ENCODE data around the gene GP1BB.

GP1BB gene

DNA sequence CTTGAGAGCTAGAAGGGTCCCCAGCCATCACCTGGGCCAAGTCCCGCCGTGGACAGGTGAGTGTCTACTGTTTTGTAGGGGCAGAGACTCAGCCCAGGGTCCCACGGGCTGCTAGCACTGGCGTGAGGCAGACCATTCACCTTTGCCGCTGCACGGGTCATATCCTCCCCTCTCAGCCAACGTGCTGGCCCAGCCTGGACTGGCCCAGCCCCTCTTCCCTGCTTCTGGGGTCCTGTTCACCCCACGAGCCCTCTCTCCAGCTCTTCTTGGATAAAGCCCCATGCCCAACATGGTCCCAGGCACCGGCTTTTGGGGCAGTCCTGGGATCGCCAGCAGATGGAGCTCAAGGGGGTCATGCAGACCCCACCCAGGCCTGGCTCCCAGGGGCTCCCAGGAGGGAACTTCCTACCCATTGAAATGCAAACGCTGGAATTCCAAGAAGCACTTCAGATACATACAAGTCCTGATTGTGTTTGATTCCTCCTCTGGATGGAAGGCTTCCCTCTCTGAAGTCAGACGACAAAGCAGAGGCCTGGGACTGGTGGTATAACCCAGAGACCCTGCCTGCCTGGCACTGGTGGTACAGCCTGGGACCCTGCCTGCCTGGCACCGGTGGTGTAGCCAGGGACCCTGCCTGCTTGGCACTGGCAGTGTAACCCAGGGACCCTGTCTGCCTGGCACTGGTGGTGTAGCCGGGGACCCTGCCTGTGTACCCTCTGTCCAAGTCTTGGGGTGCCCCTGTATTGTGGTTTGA, 18.0 kb upstream of the GP1BB start:
- H3K27me3 Mint-ChIP-seq = peaks cover 3% of the 10 kb centered on the region
- H3K27ac Mint-ChIP-seq = no peak overlapping the region
- H3K4me3 Mint-ChIP-seq = no peak overlapping the region
- no peaks in the 10 kb centered on the region for H3K9me3 Mint-ChIP-seq
- no peaks in the 10 kb centered on the region for H3K4me1 Mint-ChIP-seq (ENCODE audit: low read depth)
- H3K36me3 Mint-ChIP-seq (ENCODE audit: low read depth) = no peaks in the 10 kb centered on the region

DNA sequence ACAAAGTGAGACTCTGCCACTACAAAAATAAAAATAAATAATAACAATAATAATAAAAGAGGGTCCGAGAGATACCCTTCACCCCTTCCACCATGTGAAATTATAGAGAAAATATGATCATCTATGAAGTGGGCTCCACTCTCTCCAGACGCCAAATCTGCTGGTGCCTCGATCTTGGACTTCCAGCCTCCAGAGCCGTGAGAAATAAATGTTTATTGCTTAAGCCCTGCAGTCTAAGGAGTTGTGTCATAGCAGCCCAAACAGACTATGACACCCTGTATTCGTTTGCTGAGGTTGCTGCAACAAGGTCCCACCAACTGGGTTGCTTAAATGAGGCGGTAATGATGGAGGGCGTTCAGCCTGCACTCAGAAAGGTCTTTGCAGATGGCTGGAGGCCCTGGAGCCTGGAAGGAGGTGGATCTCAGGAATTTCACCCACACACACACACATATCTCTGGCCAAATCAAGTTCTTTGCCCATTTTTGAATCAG, 16.6 kb upstream of the GP1BB start:
- no peaks in the 10 kb centered on the region for H3K9me3 Mint-ChIP-seq
- H3K27me3 Mint-ChIP-seq = no peaks in the 10 kb centered on the region

DNA sequence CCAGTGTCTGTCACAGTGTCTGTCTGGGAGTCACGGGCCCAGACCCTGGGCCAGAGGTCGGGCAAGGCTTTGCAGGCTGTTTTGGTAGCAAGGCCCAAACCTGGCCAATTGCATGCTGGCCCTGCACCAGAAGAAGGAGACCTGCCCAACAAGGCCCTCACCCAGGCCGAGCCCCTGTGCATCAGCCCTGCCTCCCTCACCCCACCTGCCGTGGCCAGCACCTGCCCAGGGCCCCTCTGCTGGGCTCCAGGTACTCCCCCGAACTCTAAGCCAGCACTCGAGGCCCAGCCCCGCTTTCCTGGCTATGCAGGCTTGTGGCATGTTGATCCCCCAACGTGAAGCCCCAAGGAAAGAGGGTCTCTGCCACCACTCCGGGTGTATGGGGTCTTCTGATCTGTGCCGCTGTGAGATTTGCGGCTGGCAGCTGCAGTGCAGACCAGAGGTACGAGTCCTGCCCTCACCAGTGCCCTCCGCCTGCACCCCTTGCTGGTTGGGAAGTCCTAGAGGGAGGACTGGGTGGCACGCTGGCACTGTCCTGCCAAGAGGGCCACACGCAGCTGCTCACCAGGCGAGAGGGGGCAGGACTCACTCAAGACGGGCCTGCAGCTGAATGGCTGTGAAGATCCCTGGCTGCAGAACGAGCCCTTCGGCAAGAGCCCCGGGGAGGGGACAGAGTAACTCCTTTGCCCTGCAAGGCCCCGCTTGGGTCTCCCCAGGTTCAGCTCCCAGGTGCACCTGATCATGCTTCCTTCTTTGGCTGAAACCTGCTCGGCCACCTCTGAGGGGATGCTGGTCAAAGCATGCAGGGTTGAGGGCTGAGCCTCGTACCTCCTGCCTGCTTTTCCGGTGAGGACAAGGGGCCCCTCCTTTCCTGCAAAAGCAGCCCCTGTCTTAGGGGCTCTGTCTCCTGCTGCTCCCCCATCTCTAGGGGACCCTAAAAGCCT, 15.7 kb upstream of the GP1BB start:
- Mint-ChIP-seq H3K27ac (no peak overlapping the region), H3K4me1 (ENCODE audit: low read depth) (no peaks in the 10 kb centered on the region), H3K36me3 (ENCODE audit: low read depth) (no peaks in the 10 kb centered on the region), H3K4me3 (no peak overlapping the region), H3K9me3 (no peaks in the 10 kb centered on the region), H3K27me3 (no peaks in the 10 kb centered on the region)

More for the DNA sequence above, 16.6 kb upstream of the GP1BB start:
- H3K4me1 Mint-ChIP-seq (ENCODE audit: low read depth) = no peaks in the 10 kb centered on the region
- H3K4me3 Mint-ChIP-seq = no peak overlapping the region
- H3K27ac Mint-ChIP-seq = no peak overlapping the region
- no peaks in the 10 kb centered on the region for H3K36me3 Mint-ChIP-seq (ENCODE audit: low read depth)

DNA sequence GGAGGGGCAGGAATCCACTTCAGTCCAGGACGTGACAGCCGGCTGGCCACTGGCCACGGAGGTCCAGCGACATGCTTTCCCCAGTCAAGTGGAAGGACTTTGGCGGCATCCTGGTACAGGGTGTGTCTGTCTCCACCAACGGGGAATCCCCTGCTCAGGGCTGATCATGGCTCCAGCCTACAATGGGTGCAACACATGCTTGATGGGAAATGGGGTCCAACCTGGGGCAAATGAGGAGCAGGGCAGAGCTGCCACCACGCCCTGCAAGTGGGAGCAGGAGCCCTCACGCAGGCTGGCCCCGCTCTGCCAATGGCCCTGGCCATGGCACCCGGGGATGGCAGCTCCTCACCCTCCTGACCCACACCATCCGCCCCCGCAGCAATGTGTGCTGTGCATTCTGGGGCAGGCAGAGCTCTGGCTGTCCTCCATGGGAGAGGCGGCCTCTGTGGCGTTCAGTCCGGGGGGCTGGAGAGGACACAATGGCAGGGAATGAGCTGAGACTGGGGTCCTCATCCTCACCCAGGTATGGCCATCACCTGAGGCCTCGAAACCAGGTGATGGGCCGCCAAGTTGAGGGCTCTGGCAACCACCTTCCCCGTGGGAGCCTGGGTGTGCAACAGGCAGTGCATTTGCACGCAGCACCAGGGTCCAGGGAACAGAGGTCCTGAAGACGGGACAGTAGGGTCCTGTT, 14.9 kb upstream of the GP1BB start:
- H3K27ac Mint-ChIP-seq = no peak overlapping the region
- H3K36me3 Mint-ChIP-seq (ENCODE audit: low read depth) = no peaks in the 10 kb centered on the region
- no peaks in the 10 kb centered on the region for H3K9me3 Mint-ChIP-seq
- peaks cover 8% of the 10 kb centered on the region for H3K27me3 Mint-ChIP-seq
- no peak overlapping the region for H3K4me3 Mint-ChIP-seq
- H3K4me1 Mint-ChIP-seq (ENCODE audit: low read depth) = no peaks in the 10 kb centered on the region

DNA sequence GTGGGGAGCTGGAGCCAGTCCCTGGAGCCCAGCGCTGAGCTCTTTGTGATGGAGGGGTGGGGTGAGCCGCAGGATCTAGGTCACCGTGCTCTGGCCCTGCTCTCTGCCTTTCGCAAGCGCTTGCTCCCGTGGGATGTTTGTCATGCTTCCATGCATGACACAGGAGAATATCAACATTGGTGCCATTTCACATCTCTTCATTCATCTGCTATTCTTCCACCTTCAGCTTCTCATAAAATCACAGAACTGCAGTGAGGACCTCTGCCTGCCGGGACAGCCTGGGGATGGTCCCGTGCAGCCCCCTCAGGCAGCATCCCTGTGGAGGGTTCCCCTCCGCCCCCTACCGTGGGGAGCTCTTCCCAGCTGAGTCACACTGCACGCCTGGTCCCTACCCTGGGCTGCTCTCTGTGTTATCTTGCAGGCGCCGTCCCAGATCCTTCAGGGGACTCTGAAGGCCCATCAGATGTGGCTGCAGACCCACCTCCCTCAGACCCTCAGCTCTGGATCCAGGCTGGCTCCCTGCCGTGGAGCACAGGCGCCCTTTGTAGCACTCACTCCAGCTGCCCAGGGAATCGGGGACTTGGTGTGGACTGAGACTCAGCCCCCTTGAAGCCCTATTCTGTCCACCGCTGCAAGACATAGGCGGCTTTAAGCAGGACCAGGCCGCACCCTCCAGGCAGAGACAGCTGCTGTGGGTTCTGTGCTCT, 14.1 kb upstream of the GP1BB start:
- Mint-ChIP-seq H3K4me3 (no peak overlapping the region), H3K4me1 (ENCODE audit: low read depth) (no peaks in the 10 kb centered on the region), H3K27me3 (peaks cover 12% of the 10 kb centered on the region), H3K36me3 (ENCODE audit: low read depth) (no peaks in the 10 kb centered on the region), H3K9me3 (no peaks in the 10 kb centered on the region), H3K27ac (no peak overlapping the region)

DNA sequence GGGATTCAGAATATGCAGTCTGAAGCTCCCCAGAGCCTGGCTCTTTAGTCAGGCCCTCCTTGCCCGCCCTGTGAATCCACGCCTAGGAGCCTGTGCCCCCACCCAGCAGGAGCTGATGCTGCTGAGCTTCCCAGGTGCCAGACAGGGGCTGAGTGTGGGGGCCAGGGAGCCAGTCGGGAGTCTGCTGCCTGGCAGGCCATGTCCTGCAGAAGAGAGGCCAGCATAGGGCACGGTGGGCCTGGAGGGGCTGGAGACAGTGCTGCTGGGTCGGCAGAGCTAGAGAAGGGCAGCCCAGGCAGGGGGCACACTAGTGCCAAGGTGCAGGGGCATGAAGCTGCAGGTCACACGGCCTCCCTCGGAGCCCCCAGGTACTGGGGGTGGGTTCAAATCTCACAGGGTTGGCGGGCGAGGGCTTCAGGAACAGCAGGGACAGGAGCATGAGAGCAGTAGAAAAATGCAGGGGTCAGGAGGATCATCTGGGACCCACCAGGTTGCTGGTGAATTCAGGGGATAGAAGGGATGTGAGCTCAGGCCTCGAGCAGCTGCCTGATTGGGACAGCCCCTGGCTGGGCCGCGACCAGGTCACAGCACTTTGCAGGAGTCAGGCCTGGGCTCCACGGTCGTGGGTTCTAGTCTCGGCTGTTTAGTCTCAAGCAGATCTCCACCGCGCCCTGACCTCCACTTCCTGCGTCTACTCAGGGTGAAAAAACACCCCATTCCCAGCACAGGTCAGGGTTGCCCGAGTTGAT, 13.1 kb upstream of the GP1BB start:
- Mint-ChIP-seq H3K27ac (no peak overlapping the region), H3K9me3 (no peaks in the 10 kb centered on the region), H3K4me1 (ENCODE audit: low read depth) (no peaks in the 10 kb centered on the region), H3K27me3 (peaks cover 12% of the 10 kb centered on the region), H3K4me3 (no peak overlapping the region), H3K36me3 (ENCODE audit: low read depth) (no peaks in the 10 kb centered on the region)

DNA sequence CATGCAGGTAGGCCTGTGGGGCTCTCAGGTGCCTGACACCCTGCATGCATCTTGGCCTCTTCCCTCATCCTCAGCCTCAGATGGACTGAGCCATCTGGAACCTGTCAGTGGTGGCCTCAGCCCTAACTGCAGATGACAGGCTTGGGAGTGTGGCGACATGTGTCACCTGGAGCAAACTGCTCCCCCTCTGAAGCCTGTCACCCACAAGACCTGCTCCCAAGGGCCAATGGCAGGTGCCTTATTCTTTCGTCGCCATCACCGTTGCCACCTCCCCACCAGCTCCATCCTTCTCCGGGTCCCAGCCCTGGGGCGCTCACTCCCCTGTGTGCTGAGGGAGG, 12.6 kb upstream of the GP1BB start:
- no peak overlapping the region for H3K4me3 Mint-ChIP-seq
- no peaks in the 10 kb centered on the region for H3K36me3 Mint-ChIP-seq (ENCODE audit: low read depth)

DNA sequence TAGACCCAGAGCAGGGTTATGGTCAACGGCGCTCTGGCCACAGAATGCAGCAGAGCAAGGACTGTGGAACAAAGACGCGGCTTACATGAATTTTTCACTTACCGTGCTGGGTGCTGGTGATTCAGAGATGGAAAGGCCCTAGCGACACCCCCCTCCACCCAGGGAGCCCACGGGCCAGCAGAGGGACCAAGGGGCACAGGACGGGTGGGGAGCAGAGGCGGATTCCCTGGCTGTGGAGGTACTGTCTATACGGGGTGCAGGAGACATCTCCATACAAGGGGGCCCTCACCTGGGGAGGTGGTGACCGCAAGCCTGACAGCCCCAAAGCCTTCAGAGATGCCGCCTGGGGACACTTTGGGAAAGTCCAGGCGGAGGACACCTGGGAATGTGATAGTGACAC, 10.1 kb upstream of the GP1BB start:
- Mint-ChIP-seq H3K4me1 (ENCODE audit: low read depth) (peaks cover 4% of the 10 kb centered on the region), H3K4me3 (no peak overlapping the region), H3K27me3 (peaks cover 12% of the 10 kb centered on the region), H3K9me3 (no peaks in the 10 kb centered on the region), H3K27ac (no peak overlapping the region), H3K36me3 (ENCODE audit: low read depth) (no peaks in the 10 kb centered on the region)

More for the DNA sequence above, 12.6 kb upstream of the GP1BB start:
- Mint-ChIP-seq H3K4me1 (ENCODE audit: low read depth) (no peaks in the 10 kb centered on the region), H3K27me3 (peaks cover 12% of the 10 kb centered on the region), H3K27ac (no peak overlapping the region), H3K9me3 (no peaks in the 10 kb centered on the region)

DNA sequence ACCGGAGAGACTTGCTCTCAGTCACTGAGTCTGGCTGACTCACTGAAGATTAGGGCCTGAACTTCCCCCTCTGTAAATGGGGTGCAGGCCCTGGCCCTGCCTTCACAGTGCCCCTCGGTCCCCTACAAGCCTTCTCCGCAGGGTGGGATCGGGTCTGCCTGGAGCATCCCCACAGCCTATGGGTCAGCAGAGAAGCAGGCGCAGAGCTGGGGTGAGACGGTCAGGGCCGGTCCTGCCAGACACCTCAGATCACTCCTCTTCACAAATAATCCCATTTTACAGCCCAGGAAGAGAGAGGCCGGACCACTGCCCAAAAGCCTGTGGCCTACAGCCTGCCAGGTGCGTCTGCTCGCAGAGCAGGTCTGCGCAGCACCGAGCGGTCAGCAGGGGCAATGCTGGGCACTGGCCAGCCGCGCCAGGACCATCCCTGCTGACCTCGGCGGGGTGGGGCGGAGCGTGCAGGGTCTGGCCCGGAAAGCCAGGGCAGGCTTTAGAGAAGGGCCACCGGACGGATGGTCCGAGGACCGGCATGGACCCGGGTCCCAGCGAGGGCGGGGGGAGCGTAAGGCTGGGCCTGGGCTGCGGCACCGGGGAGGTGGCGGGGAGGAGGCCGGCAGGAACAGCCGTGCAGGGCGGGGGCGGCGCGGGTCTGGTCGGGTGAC, 9.6 kb upstream of the GP1BB start:
- H3K4me1 Mint-ChIP-seq (ENCODE audit: low read depth) = peaks cover 4% of the 10 kb centered on the region
- no peaks in the 10 kb centered on the region for H3K9me3 Mint-ChIP-seq
- H3K27ac Mint-ChIP-seq = no peak overlapping the region
- H3K27me3 Mint-ChIP-seq = peaks cover 12% of the 10 kb centered on the region
- peak overlapping the region; percentile 39 for H3K4me3 Mint-ChIP-seq
- no peaks in the 10 kb centered on the region for H3K36me3 Mint-ChIP-seq (ENCODE audit: low read depth)

DNA sequence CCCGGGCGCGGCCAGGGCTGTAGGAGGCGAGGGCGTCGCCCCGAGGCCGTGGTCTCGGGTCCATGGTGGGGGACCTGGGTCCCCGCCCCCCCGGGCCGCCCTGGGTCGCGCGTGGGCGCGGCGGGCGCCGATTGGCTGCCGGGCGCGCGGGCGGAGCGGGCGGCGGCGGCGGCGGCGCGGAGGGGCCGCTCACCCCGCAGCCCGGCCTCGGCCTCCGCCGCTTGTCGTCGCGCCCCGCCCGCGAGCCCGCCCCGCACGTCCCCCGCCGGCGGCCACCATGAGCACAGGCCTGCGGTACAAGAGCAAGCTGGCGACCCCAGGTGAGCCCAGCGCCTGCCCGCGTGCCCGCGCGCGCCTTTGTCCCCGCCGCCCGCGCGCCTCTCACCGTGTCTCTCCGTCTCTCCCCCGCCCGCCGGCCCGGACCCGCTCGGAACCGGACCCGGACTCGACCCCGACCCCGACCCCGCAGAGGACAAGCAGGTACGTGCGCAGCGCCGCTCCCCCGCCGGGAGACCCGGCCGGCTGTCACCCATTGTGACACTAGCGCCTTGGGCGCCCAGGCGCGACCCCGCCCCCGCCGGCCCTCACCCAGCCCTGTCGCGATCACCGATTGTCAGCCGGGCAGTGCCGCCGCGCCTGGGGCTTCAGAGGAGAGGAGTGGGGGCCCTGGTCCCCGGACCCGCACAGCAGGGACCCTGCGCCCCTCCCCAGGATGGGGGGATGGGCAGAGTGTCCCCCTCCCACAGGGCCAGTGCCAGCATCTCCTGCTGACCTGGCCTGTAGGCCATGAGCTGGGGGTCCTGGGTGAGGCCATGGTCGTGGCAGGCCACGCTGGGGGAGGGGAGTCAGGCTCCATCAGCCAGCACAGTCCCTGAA, 8.8 kb upstream of the GP1BB start, which contains the start of gene SEPTIN5:
Gene SEPTIN5, plus strand, starts transcription at position 192 of the 876 bp plus-strand sequence. Its CDS starts 86 bp downstream, at position 278.
- no peak within 1 kb of the TSS for H3K27ac Mint-ChIP-seq
- H3K27me3 Mint-ChIP-seq = peaks cover 16% of the 10 kb centered on the region
- H3K4me3 Mint-ChIP-seq = peak within 1 kb of the TSS; percentile 39
- H3K4me1 Mint-ChIP-seq (ENCODE audit: low read depth) = peaks cover 9% of the 10 kb centered on the region
- H3K36me3 Mint-ChIP-seq (ENCODE audit: low read depth) = no peaks in the 10 kb centered on the region
- no peaks in the 10 kb centered on the region for H3K9me3 Mint-ChIP-seq

DNA sequence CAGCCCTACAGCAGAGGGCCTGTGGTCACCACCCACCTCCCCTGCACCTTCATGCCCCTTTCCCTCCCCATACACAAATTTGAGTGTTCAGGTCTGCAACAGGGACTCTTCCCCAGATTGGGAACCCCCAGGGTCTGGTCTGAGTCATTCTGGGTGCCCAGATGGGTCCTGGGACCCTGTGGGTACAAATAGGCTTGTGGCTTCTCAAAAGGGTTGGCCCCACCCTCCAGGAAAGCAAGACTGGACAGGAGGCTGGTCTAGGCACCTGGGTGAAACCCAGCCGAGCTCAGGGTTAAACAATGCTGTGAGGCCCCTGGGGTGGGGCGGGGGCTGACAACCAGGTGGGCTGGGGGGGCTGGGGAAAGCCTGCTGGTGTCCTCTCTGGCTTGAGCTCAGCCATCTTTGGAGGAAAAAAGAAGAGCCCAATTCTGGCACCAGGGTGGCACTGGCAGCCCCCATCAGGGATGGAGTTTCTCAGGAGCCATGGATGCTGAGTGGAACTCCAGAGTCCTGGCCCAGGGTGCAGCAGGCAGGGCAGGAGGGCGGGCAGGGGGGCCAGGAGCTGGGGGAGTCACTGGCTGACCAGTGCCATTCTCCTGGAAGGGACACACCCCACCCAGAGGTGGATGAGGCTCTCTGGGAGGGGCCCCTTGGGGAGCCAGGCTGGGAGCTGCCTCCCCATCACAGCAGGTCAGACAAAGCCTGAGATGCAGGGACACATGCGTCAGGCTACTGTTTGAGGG, 8.0 kb upstream of the GP1BB start:
- H3K4me3 Mint-ChIP-seq = peak overlapping the region; percentile 26
- peaks cover 10% of the 10 kb centered on the region for H3K4me1 Mint-ChIP-seq (ENCODE audit: low read depth)
- peaks cover 23% of the 10 kb centered on the region for H3K27me3 Mint-ChIP-seq
- H3K9me3 Mint-ChIP-seq = no peaks in the 10 kb centered on the region
- no peak overlapping the region for H3K27ac Mint-ChIP-seq
- H3K36me3 Mint-ChIP-seq (ENCODE audit: low read depth) = no peaks in the 10 kb centered on the region
